SK-N-MC (cell line): ENCODE measurements around the gene CNGB1.

Experiments
- DNase-seq: peaks from one replicate; pipeline ENCODE4 v3.0.0-alpha.2; 2011; ENCODE audit warnings: low read depth, low spot score
- H3K27ac ChIP-seq: fragments of 200-600 bp; sonication (generic); 2 replicates; pipeline ENCODE4 v1.5.1; 2016; ENCODE audit warnings: mixed run types
- H3K36me3 ChIP-seq: fragments of 200-600 bp; sonication (generic); 2 replicates; pipeline ENCODE4 v1.6.1; 2017; ENCODE audit warnings: antibody characterized with exemption, low read length, mixed read lengths; ENCODE audit not compliant: insufficient read depth
- H3K4me3 ChIP-seq: fragments of 200-600 bp; sonication (generic); 2 replicates; pipeline ENCODE4 v1.5.1; 2016
- H3K9ac ChIP-seq: fragments of 200-600 bp; sonication (generic); 2 replicates; pipeline ENCODE4 v1.8.0; 2017; ENCODE audit warnings: mixed run types, mixed read lengths; ENCODE audit not compliant: insufficient read length
- H3K9me3 ChIP-seq: fragments of 200-600 bp; sonication (generic); 2 replicates; pipeline ENCODE4 v1.6.1; 2017; ENCODE audit warnings: low read depth, mild to moderate bottlenecking, antibody characterized with exemption, low read length, moderate library complexity, mixed read lengths
- EZH2 ChIP-seq: fragments of 200-600 bp; sonication (generic); IDR thresholded peaks from one replicate; pipeline ENCODE4 v1.6.1; 2017; ENCODE audit warnings: antibody characterized with exemption
- FOXP2 ChIP-seq: optimal IDR thresholded peaks from 2 replicates; pipeline ENCODE3; 2011; ENCODE audit warnings: mild to moderate bottlenecking, moderate library complexity; ENCODE audit not compliant: insufficient read depth; ENCODE audit errors: extremely low read length, control extremely low read depth
- POLR2AphosphoS5 ChIP-seq: IDR thresholded peaks from 2 replicates; pipeline ENCODE4 v1.6.1; 2012; ENCODE audit warnings: mild to moderate bottlenecking, low read depth, low read length, borderline replicate concordance

The CNGB1 gene

DNA sequence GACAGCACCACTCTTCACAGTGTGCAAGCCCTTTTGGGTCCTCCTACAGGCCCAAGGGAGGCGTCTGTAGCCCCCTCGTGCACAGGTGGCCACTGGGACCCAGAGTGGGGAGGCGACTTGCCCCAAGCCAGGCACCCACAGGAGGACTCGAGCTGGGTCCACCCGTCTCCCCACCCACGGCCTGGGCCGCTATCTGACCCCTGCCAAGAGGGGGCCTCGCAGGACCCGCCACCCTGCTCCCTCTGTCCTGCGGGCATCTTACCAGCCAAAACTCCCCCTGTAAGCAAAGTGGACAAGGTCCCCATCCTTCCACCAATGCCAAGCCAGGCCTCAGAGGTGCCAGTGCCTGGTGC lies 31.1 kb downstream of the CNGB1 start:
- Histone ChIP-seq H3K27ac (no peak overlapping the region), H3K9me3 (no peaks in the 10 kb centered on the region), H3K36me3 (no peaks in the 10 kb centered on the region), H3K4me3 (no peak overlapping the region), H3K9ac (no peak overlapping the region)
- DNase-seq = no peak
- TF ChIP-seq FOXP2 (no peak), POLR2AphosphoS5 (no peak), EZH2 (no peak)

DNA sequence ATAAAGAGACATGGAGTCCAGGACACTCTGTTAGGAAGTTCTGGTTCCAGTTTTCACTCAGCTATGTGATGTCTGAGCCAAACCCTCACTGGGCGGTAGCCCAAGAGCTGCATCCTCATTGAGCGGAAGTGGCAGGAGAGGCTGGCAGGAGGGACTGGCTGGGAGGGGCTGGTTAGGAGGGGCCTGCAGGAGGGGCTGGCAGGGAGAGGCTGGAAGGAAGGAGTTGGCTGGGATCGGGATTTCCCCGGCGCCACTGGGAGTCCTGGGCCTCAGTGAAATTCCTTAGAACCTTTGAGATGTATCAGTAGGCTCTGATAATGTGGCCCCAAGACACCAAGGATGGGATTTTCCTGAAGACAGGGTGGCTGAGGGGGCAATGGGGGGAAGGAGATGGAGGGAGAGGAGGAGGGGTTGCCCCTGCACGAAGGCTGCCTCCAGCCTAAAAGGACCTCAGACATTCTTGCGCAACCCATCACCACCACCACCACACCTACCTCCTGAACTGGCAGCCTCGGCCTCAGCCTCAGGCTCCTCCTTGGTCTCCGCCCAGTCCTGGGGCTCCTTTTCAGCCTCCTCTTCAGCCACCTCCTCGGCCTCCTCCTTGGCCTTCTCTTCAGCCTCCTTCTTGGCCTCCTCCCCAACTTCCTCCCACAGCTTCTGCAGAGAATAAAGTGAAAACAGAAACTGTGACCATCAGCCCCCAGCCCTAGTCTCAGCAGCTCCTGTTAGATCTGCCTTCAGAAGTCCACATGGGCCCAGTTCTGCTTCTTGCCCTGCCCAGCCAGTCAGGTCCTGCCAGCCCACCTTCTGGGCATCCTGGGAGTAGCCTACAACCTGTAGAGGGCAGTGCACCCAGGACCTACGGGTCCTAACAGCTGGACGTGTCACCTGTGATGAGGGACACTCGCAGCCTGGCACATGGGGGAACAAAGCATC lies 31.7 kb downstream of the CNGB1 start:
- no peaks in the 10 kb centered on the region for H3K9me3 ChIP-seq
- DNase-seq = no peak
- no peak overlapping the region for H3K4me3 ChIP-seq
- no peak for TF ChIP-seq FOXP2
- no peak for TF ChIP-seq POLR2AphosphoS5
- TF ChIP-seq EZH2 = no peak
- no peaks in the 10 kb centered on the region for H3K36me3 ChIP-seq
- no peak overlapping the region for H3K9ac ChIP-seq
- no peak overlapping the region for H3K27ac ChIP-seq

DNA sequence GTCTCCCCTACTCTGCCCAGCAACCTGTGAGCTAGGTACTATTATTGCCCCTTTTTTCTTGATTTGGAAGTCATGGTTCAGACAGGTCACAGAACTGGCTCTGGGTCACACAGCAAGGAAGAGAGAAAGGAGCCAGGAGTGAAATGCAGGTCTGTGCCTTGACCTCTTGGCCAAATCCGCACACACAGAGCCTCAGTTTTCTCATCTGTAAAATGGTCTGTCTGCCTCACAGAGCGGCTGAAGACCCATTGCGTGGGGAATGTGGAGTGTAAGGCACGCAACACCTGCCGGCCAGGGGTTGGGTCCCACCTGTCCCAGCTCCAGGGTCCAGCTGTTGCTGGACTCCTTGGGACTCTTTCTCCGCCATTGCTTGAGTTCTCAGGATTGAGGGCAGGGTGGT lies 32.4 kb downstream of the CNGB1 start:
- no peaks in the 10 kb centered on the region for H3K36me3 ChIP-seq
- no peak overlapping the region for H3K4me3 ChIP-seq
- H3K27ac ChIP-seq = no peak overlapping the region
- DNase-seq = no peak
- no peak overlapping the region for H3K9ac ChIP-seq
- no peaks in the 10 kb centered on the region for H3K9me3 ChIP-seq
- TF ChIP-seq EZH2 = no peak
- no peak for TF ChIP-seq FOXP2
- TF ChIP-seq POLR2AphosphoS5 = no peak

DNA sequence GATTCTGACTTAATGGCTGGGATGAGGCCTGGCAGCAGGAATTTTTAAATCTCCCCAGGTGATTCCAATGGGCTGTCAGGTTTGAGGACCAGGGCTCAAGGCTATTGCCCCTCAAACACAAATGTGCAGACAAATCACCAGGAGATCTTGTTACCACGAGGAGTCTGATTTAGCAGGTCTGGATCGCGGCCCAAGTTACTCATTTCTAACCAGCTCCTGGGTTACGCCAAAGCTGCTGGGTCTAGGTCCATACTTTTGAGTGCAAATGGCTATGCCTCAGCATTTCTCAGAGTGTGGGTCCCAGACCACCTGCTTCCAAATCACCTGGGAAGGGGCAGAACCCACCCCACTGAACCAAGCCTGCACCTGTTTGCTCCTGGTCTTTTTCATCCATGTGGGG lies 33.1 kb downstream of the CNGB1 start:
- no peak overlapping the region for H3K9ac ChIP-seq
- H3K9me3 ChIP-seq = no peaks in the 10 kb centered on the region
- no peaks in the 10 kb centered on the region for H3K36me3 ChIP-seq
- no peak overlapping the region for H3K27ac ChIP-seq
- no peak overlapping the region for H3K4me3 ChIP-seq
- TF ChIP-seq POLR2AphosphoS5 (no peak), FOXP2 (no peak), EZH2 (no peak)
- no peak for DNase-seq

GRCh38 chr16:57935904-57936303 lies 35.0 kb downstream of the CNGB1 start:
- Histone ChIP-seq H3K27ac (no peak overlapping the region), H3K9me3 (no peaks in the 10 kb centered on the region), H3K36me3 (no peaks in the 10 kb centered on the region), H3K9ac (no peak overlapping the region), H3K4me3 (no peak overlapping the region)
- DNase-seq = no peak
- no peak for TF ChIP-seq EZH2
- no peak for TF ChIP-seq POLR2AphosphoS5
- TF ChIP-seq FOXP2 = no peak

DNA sequence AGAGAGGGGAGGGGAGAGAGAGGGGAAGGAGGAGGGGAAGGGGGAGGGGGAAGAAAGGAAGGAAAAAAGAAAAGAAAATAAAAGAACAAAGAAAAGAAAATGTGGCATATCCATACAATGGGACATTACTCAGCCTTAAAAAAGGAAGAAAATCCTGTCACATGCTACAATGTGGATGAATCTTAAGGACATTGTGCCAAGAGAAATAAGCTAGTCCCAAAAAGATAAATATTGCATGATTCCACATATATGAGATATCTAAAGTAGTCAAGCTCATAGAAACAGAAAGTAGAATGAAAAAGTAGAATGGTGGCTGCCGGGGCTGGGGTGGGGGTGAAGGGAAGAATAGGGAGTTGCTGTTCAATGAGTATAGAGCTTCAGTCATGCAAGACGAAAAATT lies 40.4 kb downstream of the CNGB1 start:
- no peak overlapping the region for H3K27ac ChIP-seq
- no peaks in the 10 kb centered on the region for H3K9me3 ChIP-seq
- no peaks in the 10 kb centered on the region for H3K36me3 ChIP-seq
- TF ChIP-seq POLR2AphosphoS5 = no peak
- H3K9ac ChIP-seq = no peak overlapping the region
- DNase-seq = no peak
- no peak overlapping the region for H3K4me3 ChIP-seq

DNA sequence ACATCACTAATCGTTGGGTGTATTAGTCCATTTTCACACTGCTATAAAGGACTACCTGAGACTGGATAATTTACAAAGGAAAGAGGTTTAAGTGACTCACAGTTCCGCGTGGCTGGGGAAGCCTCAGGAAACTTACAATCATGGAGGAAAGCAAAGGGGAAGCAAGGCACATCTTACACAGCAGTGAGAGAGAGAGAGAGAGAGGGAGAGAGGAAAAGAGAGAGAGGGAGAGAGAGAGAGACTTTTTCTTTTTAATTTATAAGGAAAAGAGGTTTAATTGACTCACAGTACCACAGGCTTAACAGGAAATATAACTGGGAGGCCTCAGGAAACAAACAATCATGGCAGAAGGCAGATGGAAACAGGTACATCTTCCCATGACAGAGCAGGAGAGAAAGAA lies 41.7 kb downstream of the CNGB1 start:
- no peak for TF ChIP-seq FOXP2
- TF ChIP-seq POLR2AphosphoS5 = no peak
- no peak for TF ChIP-seq EZH2
- Histone ChIP-seq H3K9me3 (no peaks in the 10 kb centered on the region), H3K4me3 (no peak overlapping the region), H3K9ac (no peak overlapping the region), H3K36me3 (no peaks in the 10 kb centered on the region), H3K27ac (no peak overlapping the region)
- DNase-seq = no peak

GRCh38 chr16:57926041-57926440 lies 44.9 kb downstream of the CNGB1 start:
- no peak for DNase-seq
- no peak overlapping the region for H3K9ac ChIP-seq
- H3K27ac ChIP-seq = no peak overlapping the region
- no peak overlapping the region for H3K4me3 ChIP-seq
- no peaks in the 10 kb centered on the region for H3K9me3 ChIP-seq
- no peak for TF ChIP-seq POLR2AphosphoS5
- H3K36me3 ChIP-seq = no peaks in the 10 kb centered on the region

DNA sequence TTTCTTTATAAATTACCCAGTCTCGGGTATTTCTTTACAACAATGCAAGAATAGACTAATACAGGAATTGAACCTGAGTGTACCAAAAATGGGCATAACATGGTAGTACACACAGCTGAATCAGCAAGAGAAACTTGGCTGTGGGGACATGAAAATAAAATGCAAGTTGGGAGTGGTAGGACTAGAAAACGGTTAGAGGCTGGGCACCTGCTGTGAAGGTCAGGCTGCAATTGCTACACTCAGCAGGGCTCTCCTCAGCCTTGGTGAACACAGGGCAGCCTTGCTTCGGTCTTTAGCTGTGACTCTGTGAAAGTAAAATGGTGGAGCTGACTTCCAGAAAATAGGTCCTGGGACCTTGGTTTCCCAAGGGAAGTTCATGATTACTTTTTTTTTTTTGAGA lies 45.6 kb downstream of the CNGB1 start:
- Histone ChIP-seq H3K4me3 (no peak overlapping the region), H3K27ac (no peak overlapping the region), H3K9ac (no peak overlapping the region), H3K9me3 (no peaks in the 10 kb centered on the region), H3K36me3 (no peaks in the 10 kb centered on the region)
- no peak for TF ChIP-seq FOXP2
- no peak for TF ChIP-seq EZH2
- no peak for TF ChIP-seq POLR2AphosphoS5
- no peak for DNase-seq
